A549 (cell line): Measurements from ENCODE around the gene LHFPL5. TPM values are rescaled to one million over a fixed set of nuclear protein-coding genes. Genes with fewer than 3 reads are reported as not detected.

Source experiments
- ATAC-seq, 2 experiments: fragments of 200-7000 bp in 1 of 2; fragments of >200 bp in 1 of 2; cut with Nextera tagmentation in 1 of 2; cut with Tn5 transposase in 1 of 2; 3 replicates each; pipeline versions ENCODE4 v1.8.0 to v1.9.1; 2018 to 2020; ENCODE audit warnings: mild to moderate bottlenecking in 1 of 2, moderate library complexity in 1 of 2
- CTCF ChIA-PET: fragments of 300-600 bp; sonication (Branson Sonifier 250); formaldehyde crosslinking; extraction: SDS; loops from one replicate; lab custom pipeline; 2021; ENCODE audit warnings: antibody characterized with exemption, inconsistent platforms; lab: Yijun Ruan, JAX
- POLR2A ChIA-PET: fragments of 350-600 bp; formaldehyde crosslinking; extraction: SDS; loops from one replicate; lab custom pipeline; 2021; ENCODE audit warnings: antibody characterized with exemption, inconsistent platforms; lab: Yijun Ruan, JAX
- DNase-seq, 2 experiments: peaks; one replicate each; pipeline versions ENCODE4 v3.0.0 to v3.0.0-alpha.2; 2011 to 2016; ENCODE audit warnings: low read depth in 1 of 2, low spot score in 1 of 2
- FAIRE-seq: peaks from 2 replicates; lab custom pipeline; 2011; peaks lifted over from hg19 to GRCh38; lab: Jason Lieb, UNC
- H3K27ac ChIP-seq, 2 experiments: fragments of >200 bp; sonication (Bioruptor Twin); formaldehyde crosslinking; 3 replicates each; pipeline ENCODE4 v1.5.1; 2016 to 2017
- H3K4me1 ChIP-seq: fragments of >200 bp; sonication (Bioruptor Twin); formaldehyde crosslinking; 3 replicates; pipeline ENCODE4 v1.6.1; 2016
- H3K4me2 ChIP-seq: fragments of >200 bp; sonication (Bioruptor Twin); formaldehyde crosslinking; 3 replicates; pipeline ENCODE4 v1.6.1; 2016
- H3K4me3 ChIP-seq: fragments of >200 bp; sonication (Bioruptor Twin); formaldehyde crosslinking; 3 replicates; pipeline ENCODE4 v1.5.1; 2016
- H3K9me3 ChIP-seq: fragments of >200 bp; sonication (Bioruptor Twin); formaldehyde crosslinking; 3 replicates; pipeline ENCODE4 v1.6.1; 2016
- CBX2 ChIP-seq: fragments of 200-600 bp; sonication (generic); IDR thresholded peaks from 2 replicates; pipeline ENCODE4 v1.6.1; 2016; ENCODE audit warnings: low read depth, mild to moderate bottlenecking, borderline replicate concordance
- CTCF ChIP-seq: fragments of >200 bp; sonication (Bioruptor Twin); formaldehyde crosslinking; IDR thresholded peaks from 3 replicates; pipeline ENCODE4 v1.5.1; 2016
- EHMT2 ChIP-seq: fragments of 200-600 bp; sonication (generic); IDR thresholded peaks from 2 replicates; pipeline ENCODE4 v1.6.1; 2016; ENCODE audit warnings: antibody characterized with exemption, low read depth, mild to moderate bottlenecking, moderate library complexity
- ELK1 ChIP-seq: fragments of 150-350 bp; IDR thresholded peaks from 2 replicates; pipeline ENCODE4 v1.6.1; 2014; ENCODE audit warnings: low read depth, mild to moderate bottlenecking, low read length
- FOXS1 ChIP-seq: fragments of 250-450 bp; sonication (Bioruptor Pico); IDR thresholded peaks from 2 replicates; pipeline ENCODE4 v1.5.0; 2020; ENCODE audit warnings: mild to moderate bottlenecking, moderate library complexity
- HMGXB4 ChIP-seq: fragments of 250-450 bp; sonication (Bioruptor Pico); IDR thresholded peaks from 2 replicates; pipeline ENCODE4 v1.5.0; 2021; ENCODE audit warnings: mild to moderate bottlenecking, moderate library complexity, borderline replicate concordance
- JUN ChIP-seq, 2 experiments: fragments of >200 bp; sonication (Bioruptor Twin); formaldehyde crosslinking; IDR thresholded peaks; 2 replicates in 1 of 2; 3 replicates in 1 of 2; pipeline ENCODE4 v1.6.1; 2016 to 2017
- JUNB ChIP-seq: fragments of >200 bp; sonication (Bioruptor Twin); formaldehyde crosslinking; IDR thresholded peaks from 2 replicates; pipeline ENCODE4 v1.6.1; 2016
- NPAS2 ChIP-seq: fragments of 250-450 bp; sonication (Bioruptor Pico); IDR thresholded peaks from 2 replicates; pipeline ENCODE4 v1.8.0; 2022; ENCODE audit warnings: mild to moderate bottlenecking, moderate library complexity, borderline replicate concordance
- NR3C1 ChIP-seq: fragments of >200 bp; sonication (Bioruptor Twin); formaldehyde crosslinking; IDR thresholded peaks from 3 replicates; pipeline ENCODE4 v1.6.1; 2017
- POLR2A ChIP-seq: IDR thresholded peaks from 2 replicates; pipeline ENCODE4 v1.6.1; 2012; ENCODE audit warnings: mild to moderate bottlenecking, low read length
- REST ChIP-seq: fragments of 200-600 bp; sonication (generic); IDR thresholded peaks from 2 replicates; pipeline ENCODE4 v1.6.1; 2016; ENCODE audit warnings: antibody characterized with exemption, mild to moderate bottlenecking, moderate library complexity
- SMC3 ChIP-seq: fragments of >200 bp; sonication (Bioruptor Twin); formaldehyde crosslinking; IDR thresholded peaks from 3 replicates; pipeline ENCODE4 v1.6.1; 2018; ENCODE audit warnings: inconsistent platforms
- SREBF2 ChIP-seq: fragments of 450-650 bp; IDR thresholded peaks from 2 replicates; pipeline ENCODE4 v1.6.1; 2014; ENCODE audit warnings: mild to moderate bottlenecking, moderate library complexity
- TFCP2L1 ChIP-seq: fragments of 250-450 bp; sonication (Bioruptor Pico); IDR thresholded peaks from 2 replicates; pipeline ENCODE4 v1.5.0; 2021; ENCODE audit warnings: mild to moderate bottlenecking
- WGBS: methylation state at CpG from one replicate; pipeline ENCODE4 v1.1.6; 2017; ENCODE audit errors: missing lambda C conversion rate; 5-methylcytosine and 5-hydroxymethylcytosine counted together
- polyA minus RNA-seq: library from RNA; depleted of rRNA, polyadenylated mRNA; stranded (reverse); fragments of >200 nt; gene quantifications from 2 replicates; pipeline ENCODE4 v1.2.3, GENCODE V29; 2011; rRNA and poly(A)+ RNA removed
- polyA plus RNA-seq, 4 experiments: library from polyadenylated mRNA; depleted of rRNA in 3 of 4; stranded (reverse); fragments of >200 nt; fragmentation: RNase III in 1 of 4; extraction: RNeasy Plus Mini Kit Qiagen cat#74134 plus additional on column Dnase treatment in 1 of 4; gene quantifications; 2 replicates in 3 of 4; 3 replicates in 1 of 4; pipeline ENCODE4 v1.2.3, GENCODE V29; 2011 to 2017

The LHFPL5 gene
- polyA plus RNA-seq (2011; rRNA removed) (0.06 and 0.15 TPM in 2 replicates), polyA plus RNA-seq (2017; fragmentation: RNase III; extraction: RNeasy Plus Mini Kit Qiagen cat#74134 plus additional on column Dnase treatment) (0.10 to 0.17 TPM (median 0.16 TPM) in 3 replicates), polyA minus RNA-seq (0.10 TPM in 1 of 2 replicates, not detected in the other)
- 0.05 and 0.08 TPM in 2 replicates for polyA plus RNA-seq (2012; cell fraction: cytosol; rRNA removed)
- 0.26 TPM in 1 of 2 replicates, not detected in the other for polyA plus RNA-seq (2012; cell fraction: nucleus; rRNA removed)

GRCh38 chr6:35804996-35805736 is at the start of gene LHFPL5:
LHFPL5 (plus strand) TSS chr6:35805352; CDS start chr6:35805671, 319 bp downstream.
- ChIA-PET POLR2A (no interaction called here), CTCF (no interaction called here)
- H3K27ac ChIP-seq: no peak within 1 kb of the TSS
- H3K4me2 ChIP-seq: peak within 1 kb of the TSS; percentile 77
- ATAC-seq (peak; percentile 83 to 97; a peak in 5 of 6 replicates), FAIRE-seq (no peak), DNase-seq (peak in 1 of 2 experiments; percentile 54)
- peak; percentile 97 for TF ChIP-seq REST
- no peak for TF ChIP-seq JUN (IDR thresholded peaks at IDR 0.05)
- no peak for TF ChIP-seq CBX2
- 0 out of 2 replicates have a peak, but pooled peaks have one; percentile 23 for TF ChIP-seq FOXS1
- TF ChIP-seq EHMT2: peak; percentile 44; the same call in 1 of the 2 replicates
- H3K9me3 ChIP-seq: no peaks in the 10 kb centered on the region
- 0 out of 3 replicates have a peak, but pooled peaks cover 3% of the 10 kb centered on the region for H3K4me1 ChIP-seq
- peak within 1 kb of the TSS; percentile 41 for H3K4me3 ChIP-seq
- WGBS: 61% methylated on average over 3 of the region's 40 CpGs

GRCh38 chr6:35757456-35758123 is 47.6 kb upstream of the LHFPL5 start:
- DNase-seq (peak; percentile 46 to 57), FAIRE-seq (no peak), ATAC-seq (peak; percentile 81 to 87; a peak in 5 of 6 replicates)
- Histone ChIP-seq H3K27ac (no peak overlapping the region), H3K4me3 (no peak overlapping the region), H3K4me1 (no peaks in the 10 kb centered on the region), H3K9me3 (no peaks in the 10 kb centered on the region), H3K4me2 (no peak overlapping the region)
- CTCF ChIA-PET: interaction anchor here (1.5 kb wide), 2 partner anchors 20 to 234 kb away, joined by 3 to 5 read pairs; partner anchors contain the start of gene ARMC12
- WGBS: 52% methylated on average over 10 of the region's 10 CpGs
- TF ChIP-seq NR3C1 (no peak), CTCF (peak; percentile 36), SMC3 (peak; percentile 37; the same call in 2 of the 3 replicates)
- POLR2A ChIA-PET: no interaction called here

GRCh38 chr6:35759426-35759825 is 45.7 kb upstream of the LHFPL5 start:
- H3K4me2 ChIP-seq: no peak overlapping the region
- H3K4me1 ChIP-seq: no peaks in the 10 kb centered on the region
- DNase-seq (no peak), ATAC-seq (no peak), FAIRE-seq (no peak)
- no peak for TF ChIP-seq HMGXB4 (CRISPR knock-in tag)
- TF ChIP-seq ELK1: no peak
- TF ChIP-seq POLR2A: no peak
- no peak for TF ChIP-seq TFCP2L1
- no peak for TF ChIP-seq NPAS2 (CRISPR knock-in tag)
- no peak for TF ChIP-seq JUNB
- no peak for TF ChIP-seq SREBF2
- CTCF ChIA-PET: no interaction called here
- H3K4me3 ChIP-seq: no peak overlapping the region
- 44% methylated on average over 3 of the region's 3 CpGs for WGBS
- no peak overlapping the region for H3K27ac ChIP-seq
- POLR2A ChIA-PET: no interaction called here
- no peaks in the 10 kb centered on the region for H3K9me3 ChIP-seq
